Panc1 (cell line): ENCODE results near the gene C5orf58. TPM values are rescaled to one million over a fixed set of nuclear protein-coding genes. Genes with fewer than 3 reads are reported as not detected.

Source experiments
- ATAC-seq: fragments of 200-7000 bp; cut with Tn5 transposase; 2 replicates; pipeline ENCODE4 v1.9.1; 2020; ENCODE audit warnings: mild to moderate bottlenecking, moderate library complexity
- BruUV-seq: library from RNA; stranded (reverse); fragments of 400-500 nt; replicated peaks from 2 replicates; lab custom pipeline; 2021; lab: Mats Ljungman, UMichigan
- CTCF ChIA-PET: fragments of 300-600 bp; sonication (Branson Sonifier 250); formaldehyde crosslinking; loops from one replicate; lab custom pipeline; 2022; ENCODE audit warnings: antibody characterized with exemption; lab: Charles Lee
- POLR2A ChIA-PET: fragments of 300-600 bp; sonication (Branson Sonifier 250); formaldehyde crosslinking; loops from one replicate; lab custom pipeline; 2022; ENCODE audit warnings: antibody characterized with exemption; lab: Charles Lee
- DNase-seq: peaks from one replicate; pipeline ENCODE4 v3.0.0-alpha.2; 2010; ENCODE audit warnings: low read depth, low spot score
- H3K27ac ChIP-seq: 2 replicates; pipeline ENCODE4 v1.5.1; 2011; ENCODE audit warnings: mild to moderate bottlenecking, low read length, inconsistent platforms
- H3K27me3 ChIP-seq: fragments of 200-500 bp; sonication (Bioruptor generic); 2 replicates; pipeline ENCODE4 v1.6.0; 2014; ENCODE audit warnings: low read length, inconsistent platforms; ENCODE audit not compliant: control insufficient read depth, insufficient read depth
- H3K36me3 ChIP-seq: fragments of 200-500 bp; sonication (Bioruptor generic); 2 replicates; pipeline ENCODE4 v1.5.1; 2014; ENCODE audit warnings: inconsistent platforms, mild to moderate bottlenecking, low read length, moderate library complexity; ENCODE audit not compliant: control insufficient read depth, insufficient read depth
- H3K4me1 ChIP-seq: 2 replicates; pipeline ENCODE4 v1.5.1; 2011; ENCODE audit warnings: inconsistent platforms, mild to moderate bottlenecking, low read length, moderate library complexity; ENCODE audit not compliant: control insufficient read depth, insufficient read depth
- H3K4me3 ChIP-seq, 2 experiments: 2 replicates each; pipeline ENCODE4 v1.5.1; 2011 to 2012; ENCODE audit warnings: low read depth in 2 of 2, low read length in 2 of 2, mild to moderate bottlenecking in 2 of 2, inconsistent platforms in 1 of 2, moderate library complexity in 1 of 2
- H3K9me3 ChIP-seq: fragments of 200-500 bp; sonication (Bioruptor generic); 2 replicates; pipeline ENCODE4 v1.5.1; 2014; ENCODE audit warnings: low read depth, mild to moderate bottlenecking, inconsistent platforms, low read length, moderate library complexity; ENCODE audit not compliant: control insufficient read depth, insufficient read depth
- CTCF ChIP-seq: fragments of 450-650 bp; IDR thresholded peaks from 2 replicates; pipeline ENCODE4 v1.5.1; 2017; ENCODE audit warnings: mild to moderate bottlenecking
- POLR2AphosphoS5 ChIP-seq: IDR thresholded peaks from 2 replicates; pipeline ENCODE4 v1.6.1; 2012; ENCODE audit warnings: mild to moderate bottlenecking, low read depth, low read length, moderate library complexity
- SIN3A ChIP-seq: IDR thresholded peaks from 2 replicates; pipeline ENCODE4 v1.6.1; 2012; ENCODE audit warnings: low read depth, mild to moderate bottlenecking, low read length, moderate library complexity, borderline replicate concordance; ENCODE audit not compliant: insufficient read depth
- TCF7L2 ChIP-seq: IDR thresholded peaks from 2 replicates; pipeline ENCODE4 v1.6.1; 2011; ENCODE audit warnings: mild to moderate bottlenecking, low read depth, low read length, inconsistent platforms
- in situ Hi-C: cut with HindIII; loops from 2 replicates; pipeline ENCODE4 v1.10.0; 2016; ENCODE audit warnings: low sequenced_read_pairs, low pct_unique_long_range_greater_than_20kb
- intact Hi-C: fragments of 100-400 bp; cut with micrococcal nuclease; formaldehyde crosslinking; loops from one replicate; pipeline ENCODE4 v1.10.0; 2022; ENCODE audit not compliant: unreplicated experiment
- total RNA-seq: library from RNA; stranded (reverse); gene quantifications from one replicate; pipeline ENCODE4 v1.2.1, GENCODE V29; 2021; ENCODE audit not compliant: unreplicated experiment
- TF ChIP-seq, protein P1 (sequence below), 2 experiments: IDR thresholded peaks; 2 replicates each; pipeline ENCODE4 v1.6.1; 2011 to 2012; ENCODE audit warnings: low read depth in 2 of 2, control low read depth in 1 of 2, low read length in 1 of 2, mild to moderate bottlenecking in 1 of 2, moderate library complexity in 1 of 2; ENCODE audit not compliant: insufficient read depth in 1 of 2

The C5orf58 gene
- total RNA-seq, 1 experiment from 2014 or later = 0.15 TPM

DNA sequence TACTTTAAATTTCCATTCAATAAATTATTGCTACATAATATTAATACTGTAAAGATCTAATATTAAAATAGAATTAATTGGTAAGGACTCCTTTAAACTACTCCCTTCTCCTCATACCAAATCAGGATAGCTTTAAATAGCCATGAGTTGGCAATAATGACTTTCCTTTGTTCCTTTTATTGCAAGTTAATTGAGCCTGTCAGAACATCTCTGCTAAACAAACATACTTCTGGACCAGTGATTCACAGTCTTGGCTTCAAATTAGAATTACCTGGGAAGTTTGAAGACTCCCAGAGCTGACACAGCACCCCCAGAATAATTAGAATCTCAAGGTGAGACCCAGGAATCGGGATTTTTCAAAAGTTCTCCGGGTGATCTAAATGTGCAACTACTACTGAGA is 18.7 kb downstream of the C5orf58 start:
- no TSS peak for BruUV-seq
- DNase-seq (no peak), ATAC-seq (no peak)
- TF ChIP-seq, protein P1, sequence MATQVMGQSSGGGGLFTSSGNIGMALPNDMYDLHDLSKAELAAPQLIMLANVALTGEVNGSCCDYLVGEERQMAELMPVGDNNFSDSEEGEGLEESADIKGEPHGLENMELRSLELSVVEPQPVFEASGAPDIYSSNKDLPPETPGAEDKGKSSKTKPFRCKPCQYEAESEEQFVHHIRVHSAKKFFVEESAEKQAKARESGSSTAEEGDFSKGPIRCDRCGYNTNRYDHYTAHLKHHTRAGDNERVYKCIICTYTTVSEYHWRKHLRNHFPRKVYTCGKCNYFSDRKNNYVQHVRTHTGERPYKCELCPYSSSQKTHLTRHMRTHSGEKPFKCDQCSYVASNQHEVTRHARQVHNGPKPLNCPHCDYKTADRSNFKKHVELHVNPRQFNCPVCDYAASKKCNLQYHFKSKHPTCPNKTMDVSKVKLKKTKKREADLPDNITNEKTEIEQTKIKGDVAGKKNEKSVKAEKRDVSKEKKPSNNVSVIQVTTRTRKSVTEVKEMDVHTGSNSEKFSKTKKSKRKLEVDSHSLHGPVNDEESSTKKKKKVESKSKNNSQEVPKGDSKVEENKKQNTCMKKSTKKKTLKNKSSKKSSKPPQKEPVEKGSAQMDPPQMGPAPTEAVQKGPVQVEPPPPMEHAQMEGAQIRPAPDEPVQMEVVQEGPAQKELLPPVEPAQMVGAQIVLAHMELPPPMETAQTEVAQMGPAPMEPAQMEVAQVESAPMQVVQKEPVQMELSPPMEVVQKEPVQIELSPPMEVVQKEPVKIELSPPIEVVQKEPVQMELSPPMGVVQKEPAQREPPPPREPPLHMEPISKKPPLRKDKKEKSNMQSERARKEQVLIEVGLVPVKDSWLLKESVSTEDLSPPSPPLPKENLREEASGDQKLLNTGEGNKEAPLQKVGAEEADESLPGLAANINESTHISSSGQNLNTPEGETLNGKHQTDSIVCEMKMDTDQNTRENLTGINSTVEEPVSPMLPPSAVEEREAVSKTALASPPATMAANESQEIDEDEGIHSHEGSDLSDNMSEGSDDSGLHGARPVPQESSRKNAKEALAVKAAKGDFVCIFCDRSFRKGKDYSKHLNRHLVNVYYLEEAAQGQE (IDR thresholded peaks at IDR 0.05; ENCODE audit: insufficient read depth in 1 of 2, low read depth in 2 of 2, low read length in 1 of 2) = no peak
- TF ChIP-seq POLR2AphosphoS5 (no peak), SIN3A (no peak), TCF7L2 (no peak), CTCF (no peak)
- POLR2A ChIA-PET = no interaction called here
- Histone ChIP-seq H3K4me3 (no peak overlapping the region), H3K27me3 (peaks cover 46% of the 10 kb centered on the region), H3K27ac (no peak overlapping the region), H3K36me3 (no peaks in the 10 kb centered on the region), H3K9me3 (no peaks in the 10 kb centered on the region), H3K4me1 (no peaks in the 10 kb centered on the region)
- in situ Hi-C loops = no loop called here
- CTCF ChIA-PET = no interaction called here
- intact Hi-C loops = no loop called here

DNA sequence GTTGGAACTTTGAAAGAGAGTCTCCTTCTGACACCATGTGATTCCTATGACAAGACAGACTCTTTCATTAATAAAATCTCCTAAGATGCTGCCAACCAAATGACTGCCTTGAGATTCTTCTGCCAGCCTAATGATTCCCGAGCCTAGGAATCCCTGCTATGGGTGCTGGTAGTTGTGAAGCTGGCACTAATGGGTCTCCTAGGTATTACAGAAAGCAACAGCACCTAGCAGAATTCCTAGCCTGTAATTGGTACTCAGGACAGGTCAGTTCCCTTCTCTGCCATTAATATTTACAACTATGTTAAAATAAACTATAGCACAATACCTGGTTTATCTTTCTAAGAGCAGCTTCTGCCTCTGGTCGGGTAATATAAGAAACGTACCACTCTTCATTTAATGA is 19.3 kb downstream of the C5orf58 start:
- CTCF ChIA-PET = no interaction called here
- no peak overlapping the region for H3K27ac ChIP-seq
- intact Hi-C loops = no loop called here

More for the DNA sequence above, 19.3 kb downstream of the C5orf58 start:
- Histone ChIP-seq H3K4me3 (no peak overlapping the region), H3K9me3 (no peaks in the 10 kb centered on the region), H3K4me1 (no peaks in the 10 kb centered on the region), H3K27me3 (peaks cover 41% of the 10 kb centered on the region), H3K36me3 (no peaks in the 10 kb centered on the region)
- DNase-seq (no peak), ATAC-seq (no peak)
- POLR2A ChIA-PET = no interaction called here
- BruUV-seq = no TSS peak
- TF ChIP-seq, protein P1 (IDR thresholded peaks at IDR 0.05; ENCODE audit: insufficient read depth in 1 of 2, low read depth in 2 of 2, low read length in 1 of 2) = no peak
- no peak for TF ChIP-seq TCF7L2
- TF ChIP-seq SIN3A = no peak
- TF ChIP-seq CTCF = no peak
- no peak for TF ChIP-seq POLR2AphosphoS5
- in situ Hi-C loops = no loop called here
